DMS53 treated with DMSO at 0.1 percent for 48 hours (cell line): ENCODE data around the gene PHKB.
A peak's percentile ranks its signal among the peaks of the same experiment; 100 is the strongest.
"Not testable (repeated sequence)": the region's sequence is repeated elsewhere in the genome, so short reads cannot be mapped to it uniquely, and the experiment has no call there.

Experiments used
- DNase-seq: peaks from one replicate; lab custom pipeline; 2025; ENCODE audit not compliant: unreplicated experiment; lab: John Stamatoyannopoulos, UW

The PHKB gene

GRCh38 chr16:47499700-47500264, 38.7 kb downstream of the PHKB start:
- DNase-seq: no peak

- DNase-seq: no peak
These were observed 42.8 kb downstream of the PHKB start for GRCh38 chr16:47503936-47504335.

GRCh38 chr16:47504599-47504998, 43.5 kb downstream of the PHKB start:
- no peak for DNase-seq

GRCh38 chr16:47506800-47507199, 45.7 kb downstream of the PHKB start:
- DNase-seq: no peak

- DNase-seq: no peak
These were observed 46.6 kb downstream of the PHKB start for GRCh38 chr16:47507701-47508100.

GRCh38 chr16:47511882-47512281, 50.8 kb downstream of the PHKB start:
- DNase-seq: no peak

- no peak for DNase-seq
These were observed 57.9 kb downstream of the PHKB start for GRCh38 chr16:47519037-47519436.

GRCh38 chr16:47519546-47519945, 58.4 kb downstream of the PHKB start:
- DNase-seq: no peak

- DNase-seq: no peak
These were observed 59.0 kb downstream of the PHKB start for GRCh38 chr16:47519996-47520679.

- peak; percentile 78 for DNase-seq
These were observed 62.3 kb downstream of the PHKB start for GRCh38 chr16:47523342-47524006.

- DNase-seq: no peak
These were observed 62.9 kb downstream of the PHKB start for GRCh38 chr16:47524007-47524405.

GRCh38 chr16:47528431-47528830, 67.3 kb downstream of the PHKB start:
- no peak for DNase-seq

GRCh38 chr16:47533744-47534292, 72.7 kb downstream of the PHKB start:
- DNase-seq: no peak

GRCh38 chr16:47538472-47538871, 77.3 kb downstream of the PHKB start:
- DNase-seq: no peak

GRCh38 chr16:47539707-47540670, 78.9 kb downstream of the PHKB start:
- not testable (repeated sequence) for DNase-seq

- not testable (repeated sequence) for DNase-seq
These were observed 80.0 kb downstream of the PHKB start for GRCh38 chr16:47541135-47541534.

GRCh38 chr16:47544255-47544654, 83.1 kb downstream of the PHKB start:
- not testable (repeated sequence) for DNase-seq

- not testable (repeated sequence) for DNase-seq
These were observed 90.1 kb downstream of the PHKB start for GRCh38 chr16:47551185-47551584.

- not testable (repeated sequence) for DNase-seq
These were observed 90.6 kb downstream of the PHKB start for GRCh38 chr16:47551767-47552166.

- no peak for DNase-seq
These were observed 92.9 kb downstream of the PHKB start for GRCh38 chr16:47553853-47554564.
